Common myeloid progenitor, CD34-positive (primary cell): ENCODE results near the gene C7.
A peak's percentile ranks its signal among the peaks of the same experiment; 100 is the strongest.
"Not testable (repeated sequence)": the region's sequence is repeated elsewhere in the genome, so short reads cannot be mapped to it uniquely, and the experiment has no call there.

Experiments used
- CTCF ChIA-PET: fragments of 350-600 bp; sonication (Branson Sonifier 250); formaldehyde crosslinking; loops from one replicate; lab custom pipeline; 2021; ENCODE audit warnings: antibody characterized with exemption; lab: Charles Lee
- POLR2A ChIA-PET: fragments of 350-600 bp; sonication (Branson Sonifier 250); formaldehyde crosslinking; loops from one replicate; lab custom pipeline; 2021; ENCODE audit warnings: antibody characterized with exemption; lab: Charles Lee
- DNase-seq, 3 donors: peaks; one replicate each; pipeline versions ENCODE4 v3.0.0 to v3.0.0-alpha.2; 2013
- H3K27ac ChIP-seq, 2 experiments: 1 replicate in 1 of 2; 2 replicates in 1 of 2; pipeline ENCODE4 v1.7.0; 2013; ENCODE audit warnings: inconsistent platforms in 2 of 2, low read length in 2 of 2, mild to moderate bottlenecking in 2 of 2, low read depth in 1 of 2, moderate library complexity in 1 of 2; ENCODE audit not compliant: severe bottlenecking in 2 of 2, insufficient read depth in 1 of 2, poor library complexity in 1 of 2
- H3K27me3 ChIP-seq, 5 experiments: replicated peaks in 2 of 5; 1 replicate in 3 of 5; 2 replicates in 2 of 5; pipeline versions ENCODE4 v1.6.1 to v1.7.0; 2013; ENCODE audit warnings: low read length in 4 of 5, mild to moderate bottlenecking in 2 of 5, moderate library complexity in 2 of 5, inconsistent platforms in 1 of 5; ENCODE audit not compliant: insufficient read depth in 5 of 5, control insufficient read depth in 4 of 5
- H3K36me3 ChIP-seq, 4 experiments: 1 replicate in 2 of 4; 2 replicates in 2 of 4; pipeline versions ENCODE4 v1.6.1 to v1.7.0; 2013; ENCODE audit warnings: low read length in 3 of 4, control low read depth in 1 of 4, mild to moderate bottlenecking in 1 of 4; ENCODE audit not compliant: control insufficient read depth in 4 of 4, insufficient read depth in 4 of 4
- H3K4me1 ChIP-seq, 4 experiments: 1 replicate in 3 of 4; 2 replicates in 1 of 4; pipeline versions ENCODE4 v1.6.1 to v1.7.1; 2013; ENCODE audit warnings: low read length in 3 of 4, mild to moderate bottlenecking in 3 of 4, control low read depth in 1 of 4, inconsistent platforms in 1 of 4, moderate library complexity in 1 of 4; ENCODE audit not compliant: control insufficient read depth in 4 of 4, insufficient read depth in 4 of 4; ENCODE audit errors: control extremely low read depth in 1 of 4
- H3K4me3 ChIP-seq, 7 experiments: 1 replicate in 4 of 7; 2 replicates in 3 of 7; pipeline versions ENCODE4 v1.5.1 to v1.7.0; 2013; ENCODE audit warnings: mild to moderate bottlenecking in 7 of 7, low read length in 6 of 7, moderate library complexity in 6 of 7, inconsistent platforms in 2 of 7, low read depth in 2 of 7, control low read depth in 1 of 7; ENCODE audit not compliant: insufficient read depth in 4 of 7, control insufficient read depth in 1 of 7; ENCODE audit errors: extremely low read depth in 1 of 7
- H3K9me3 ChIP-seq, 5 experiments: 1 replicate in 4 of 5; 2 replicates in 1 of 5; pipeline versions ENCODE4 v1.6.1 to v1.7.1; 2013; ENCODE audit warnings: low read length in 4 of 5, mild to moderate bottlenecking in 2 of 5, inconsistent platforms in 1 of 5, low read depth in 1 of 5, moderate library complexity in 1 of 5; ENCODE audit not compliant: control insufficient read depth in 4 of 5, insufficient read depth in 2 of 5; ENCODE audit errors: control extremely low read depth in 1 of 5
- WGBS: methylation state at CpG from one replicate; pipeline ENCODE4 v1.1.5; 2013; ENCODE audit not compliant: insufficient coverage; 5-methylcytosine and 5-hydroxymethylcytosine counted together

The C7 gene

GRCh38 chr5:40873286-40873880 is 35.9 kb upstream of the C7 start:
- no peaks in the 10 kb centered on the region for H3K36me3 ChIP-seq
- WGBS: 96% methylated on average over 3 of the region's 3 CpGs
- no peaks in the 10 kb centered on the region for H3K27me3 ChIP-seq
- H3K4me3 ChIP-seq: no peak overlapping the region
- H3K9me3 ChIP-seq: peaks cover 0 to 5% (median 0%) of the 10 kb centered on the region in 5 experiments
- H3K4me1 ChIP-seq: no peaks in the 10 kb centered on the region
- ChIA-PET POLR2A (no interaction called here), CTCF (interaction anchor here (1.1 kb wide), 1 partner anchor 925 kb away, joined by 3 read pairs; no protein-coding TSS in a partner anchor)
- H3K27ac ChIP-seq: no peak overlapping the region
- DNase-seq: no peak

- no peaks in the 10 kb centered on the region for H3K27me3 ChIP-seq
- ChIA-PET POLR2A (no interaction called here), CTCF (interaction anchor here (1.5 kb wide), 1 partner anchor 16 kb away, joined by 3 read pairs; no protein-coding TSS in a partner anchor)
- H3K9me3 ChIP-seq: peaks cover 0 to 5% (median 0%) of the 10 kb centered on the region in 5 experiments
- H3K4me1 ChIP-seq: no peaks in the 10 kb centered on the region
- no peak for DNase-seq
- no peak overlapping the region for H3K4me3 ChIP-seq
- H3K27ac ChIP-seq: no peak overlapping the region
- no peaks in the 10 kb centered on the region for H3K36me3 ChIP-seq
- WGBS: 94% methylated on average over 3 of the region's 3 CpGs
Observed at GRCh38 chr5:40875958-40876357, 33.3 kb upstream of the C7 start.

DNA sequence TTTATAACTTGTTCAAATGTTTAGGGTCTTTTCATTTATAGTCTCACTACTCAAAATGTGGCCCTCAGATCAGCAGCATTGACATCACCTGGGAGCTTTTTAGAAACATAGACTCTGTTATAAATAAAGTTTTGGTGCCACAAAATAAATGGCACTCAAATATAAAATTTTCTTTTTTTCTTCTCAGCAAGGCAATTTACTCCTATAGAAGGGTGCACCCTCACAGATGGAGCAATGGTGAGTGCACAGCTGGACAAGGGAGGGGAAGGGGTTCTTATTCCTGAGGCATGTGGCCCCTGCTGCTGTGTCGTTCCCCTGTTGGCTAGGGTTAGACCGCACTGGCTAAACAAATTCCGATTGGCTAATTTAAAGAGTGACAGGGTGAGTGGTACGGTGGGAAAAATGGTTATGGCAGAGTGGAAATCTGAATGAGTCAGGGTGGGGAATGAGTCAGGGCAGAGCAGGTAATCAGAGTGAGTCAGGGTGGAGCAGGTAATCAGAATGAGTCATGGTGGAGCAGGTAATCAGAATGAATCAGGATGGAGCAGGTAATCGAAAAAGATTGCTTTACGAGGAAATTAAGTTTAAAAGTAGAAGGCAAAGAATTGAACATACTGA is 31.8 kb upstream of the C7 start:
- H3K27ac ChIP-seq: no peak overlapping the region
- WGBS: 100% methylated on average over 5 of the region's 6 CpGs
- H3K4me3 ChIP-seq: no peak overlapping the region
- H3K36me3 ChIP-seq: no peaks in the 10 kb centered on the region
- ChIA-PET CTCF (interaction anchor here (1.3 kb wide), 1 partner anchor 51 kb away, joined by 4 read pairs; no protein-coding TSS in a partner anchor), POLR2A (no interaction called here)
- H3K4me1 ChIP-seq: no peaks in the 10 kb centered on the region
- H3K9me3 ChIP-seq: peaks cover 0 to 5% (median 2%) of the 10 kb centered on the region in 5 experiments
- DNase-seq: no peak
- H3K27me3 ChIP-seq: no peaks in the 10 kb centered on the region

- H3K36me3 ChIP-seq: no peaks in the 10 kb centered on the region
- peaks cover 0 to 5% (median 3%) of the 10 kb centered on the region in 5 experiments for H3K9me3 ChIP-seq
- POLR2A ChIA-PET: no interaction called here
- 80% methylated on average over 1 of the region's 10 CpGs for WGBS
- H3K4me1 ChIP-seq: no peaks in the 10 kb centered on the region
- H3K27me3 ChIP-seq: peaks cover 0 to 2% (median 0%) of the 10 kb centered on the region in 5 experiments
- DNase-seq: peak; percentile 22 to 46 (median 40)
- no peak overlapping the region for H3K27ac ChIP-seq
- CTCF ChIA-PET: interaction anchor here (0.6 to 1.6 kb wide), 5 partner anchors 53 to 1166 kb away, joined by 3 to 4 read pairs (median 4); no protein-coding TSS in a partner anchor
- no peak overlapping the region for H3K4me3 ChIP-seq
Observed at GRCh38 chr5:40879163-40879942, 29.9 kb upstream of the C7 start.

DNA sequence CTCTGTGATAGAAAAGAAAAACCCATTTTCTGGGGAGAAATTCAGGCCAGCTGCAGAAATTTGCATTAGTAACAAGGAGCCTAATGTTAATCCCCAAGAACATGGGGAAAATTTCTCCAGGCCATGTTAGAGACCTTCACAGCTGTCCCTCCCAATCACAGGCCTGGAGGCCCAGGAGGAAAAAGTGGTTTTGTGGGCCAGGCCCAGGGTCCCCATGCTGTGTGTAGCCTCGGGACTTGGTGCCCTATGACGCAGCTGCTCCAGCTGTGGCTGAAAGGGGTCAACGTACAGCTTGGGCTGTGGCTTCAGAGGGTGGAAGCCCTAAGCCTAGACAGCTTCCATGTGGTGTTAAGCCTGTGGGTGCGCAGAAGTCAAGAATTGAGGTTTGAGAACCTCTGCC is 27.0 kb upstream of the C7 start:
- no peaks in the 10 kb centered on the region for H3K36me3 ChIP-seq
- ChIA-PET POLR2A (no interaction called here), CTCF (no interaction called here)
- no peak overlapping the region for H3K4me3 ChIP-seq
- 100% methylated on average over 4 of the region's 4 CpGs for WGBS
- H3K27ac ChIP-seq: no peak overlapping the region
- peaks cover 0 to 4% (median 3%) of the 10 kb centered on the region in 5 experiments for H3K9me3 ChIP-seq
- peaks cover 0 to 2% (median 0%) of the 10 kb centered on the region in 5 experiments for H3K27me3 ChIP-seq
- no peaks in the 10 kb centered on the region for H3K4me1 ChIP-seq
- DNase-seq: no peak

DNA sequence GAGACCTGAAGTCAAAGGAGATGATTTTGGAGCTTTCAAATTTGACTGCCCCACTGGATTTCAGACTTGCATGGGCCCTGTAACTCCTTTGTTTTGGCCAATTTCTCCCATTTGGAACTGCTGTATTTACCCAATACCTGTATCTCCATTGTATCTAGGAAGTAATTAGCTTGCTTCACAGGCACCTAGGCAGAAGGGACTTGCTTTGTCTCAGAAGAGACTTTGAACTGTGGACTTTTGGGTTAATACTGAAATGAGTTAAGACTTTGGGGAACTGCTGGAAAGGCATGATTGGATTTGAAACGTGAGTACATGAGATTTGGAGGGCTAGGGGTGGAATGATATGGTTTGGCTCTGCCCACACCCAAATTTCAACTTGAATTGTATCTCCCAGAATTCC is 26.2 kb upstream of the C7 start:
- no CpG with 5 or more reads among the region's 1 CpG for WGBS
- POLR2A ChIA-PET, CTCF ChIA-PET: not testable (repeated sequence)

More for the DNA sequence above, 26.2 kb upstream of the C7 start:
- not testable (repeated sequence) for H3K4me3 ChIP-seq, H3K27ac ChIP-seq, DNase-seq, H3K27me3 ChIP-seq, H3K9me3 ChIP-seq, H3K36me3 ChIP-seq, H3K4me1 ChIP-seq
